Lower leg skin (tissue), 4 donors: ENCODE measurements around the gene LILRB3. TPM values are rescaled to one million over a fixed set of nuclear protein-coding genes. Genes with fewer than 3 reads are reported as not detected.
"Not testable (repeated sequence)": the region's sequence is repeated elsewhere in the genome, so short reads cannot be mapped to it uniquely, and the experiment has no call there.

Experiments used
- DNase-seq, 2 donors: peaks; one replicate each; pipeline ENCODE4 v3.0.0-alpha.2; 2019; ENCODE audit warnings: low spot score in 2 of 2
- H3K4me3 ChIP-seq: fragments of 200-600 bp; sonication (generic); 2 replicates; pipeline ENCODE4 v1.5.1; 2017; ENCODE audit warnings: mild to moderate bottlenecking, low read depth; ENCODE audit not compliant: poor library complexity, severe bottlenecking
- POLR2A ChIP-seq, 2 donors: fragments of 450-650 bp; IDR thresholded peaks; one replicate each; pipeline ENCODE4 v1.6.1; 2016 to 2017; ENCODE audit warnings: antibody characterized with exemption in 2 of 2, mild to moderate bottlenecking in 1 of 2, moderate library complexity in 1 of 2
- WGBS, 2 donors: methylation state at CpG; one replicate each; pipeline ENCODE4 v1.1.5; 2018; 5-methylcytosine and 5-hydroxymethylcytosine counted together
- intact Hi-C: fragments of 100-400 bp; cut with DNase I; formaldehyde crosslinking; loops from one replicate; pipeline ENCODE4 v1.15.0; 2023; ENCODE audit warnings: low total_unique reads
- total RNA-seq, 4 donors: library from RNA; depleted of rRNA; stranded (reverse); fragments of >200 nt; gene quantifications; one replicate each; pipeline ENCODE4 v1.1.0, GENCODE V29; 2016
- TF ChIP-seq, protein P1 (sequence below), 3 donors: fragments of 450-650 bp; IDR thresholded peaks; one replicate each; pipeline ENCODE4 v1.5.1; 2016; ENCODE audit warnings: antibody characterized with exemption in 3 of 3, mild to moderate bottlenecking in 3 of 3, moderate library complexity in 2 of 3

LILRB3 gene
- total RNA-seq, 4 donors from 2014 or later = 0.65 to 7.7 (median 3.5) TPM

DNA sequence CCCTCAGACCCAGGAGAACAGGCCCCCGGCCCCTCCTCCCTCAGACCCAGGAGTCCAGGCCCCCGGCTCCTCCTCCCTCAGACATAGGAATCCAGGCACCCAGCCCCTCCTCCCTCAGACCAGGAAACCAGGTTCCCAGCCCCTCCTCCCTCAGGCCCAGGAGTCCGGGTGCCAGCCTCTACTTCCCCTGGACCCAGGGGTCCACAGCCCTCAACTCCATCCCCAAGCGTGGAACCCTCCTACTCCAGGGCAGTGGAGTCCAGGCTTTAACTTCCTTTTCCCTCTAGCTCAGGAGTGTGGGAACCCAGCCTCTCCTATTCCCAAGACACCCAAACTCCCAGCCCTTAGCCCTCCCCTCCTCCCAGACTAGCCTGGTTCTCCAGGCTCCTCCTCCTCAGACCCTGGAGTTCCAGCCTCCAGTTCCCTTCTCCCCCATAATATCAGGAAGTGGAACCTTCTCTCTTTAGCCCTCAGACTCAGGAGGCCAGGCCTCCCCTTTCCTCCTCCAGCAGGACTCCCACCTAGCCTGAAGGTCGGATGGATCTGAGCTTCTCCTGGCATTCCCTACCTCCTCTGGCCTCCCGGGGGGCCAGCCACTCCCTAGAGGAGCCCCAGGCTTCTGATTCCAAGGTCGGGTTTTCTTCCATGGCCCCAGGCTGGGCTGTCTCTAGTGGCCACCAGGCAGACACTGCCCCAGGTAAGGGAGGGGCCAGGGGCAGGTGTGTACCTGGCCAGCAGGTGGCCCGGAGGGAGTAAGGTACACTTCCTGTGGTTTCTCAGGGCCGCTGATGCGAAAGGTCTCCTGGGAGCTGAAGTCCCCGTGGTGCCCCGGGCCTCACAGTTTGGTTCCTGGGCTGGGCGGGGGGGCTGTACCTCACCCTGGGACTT is 50.1 kb downstream of the LILRB3 start, which contains the start of gene TMC4:
TMC4 (minus strand) TSS at position 690 of the 888 bp plus-strand sequence; CDS start at position 647, 43 bp downstream.
- 14 to 20% methylated on average over 10 to 12 of the region's 13 CpGs for WGBS, 2 donors
- intact Hi-C loops = no loop called here
- H3K4me3 ChIP-seq = no peak within 1 kb of the TSS
- DNase-seq = no peak
- TF ChIP-seq POLR2A (IDR thresholded peaks at IDR 0.05) = no peak
- TF ChIP-seq, protein P1, sequence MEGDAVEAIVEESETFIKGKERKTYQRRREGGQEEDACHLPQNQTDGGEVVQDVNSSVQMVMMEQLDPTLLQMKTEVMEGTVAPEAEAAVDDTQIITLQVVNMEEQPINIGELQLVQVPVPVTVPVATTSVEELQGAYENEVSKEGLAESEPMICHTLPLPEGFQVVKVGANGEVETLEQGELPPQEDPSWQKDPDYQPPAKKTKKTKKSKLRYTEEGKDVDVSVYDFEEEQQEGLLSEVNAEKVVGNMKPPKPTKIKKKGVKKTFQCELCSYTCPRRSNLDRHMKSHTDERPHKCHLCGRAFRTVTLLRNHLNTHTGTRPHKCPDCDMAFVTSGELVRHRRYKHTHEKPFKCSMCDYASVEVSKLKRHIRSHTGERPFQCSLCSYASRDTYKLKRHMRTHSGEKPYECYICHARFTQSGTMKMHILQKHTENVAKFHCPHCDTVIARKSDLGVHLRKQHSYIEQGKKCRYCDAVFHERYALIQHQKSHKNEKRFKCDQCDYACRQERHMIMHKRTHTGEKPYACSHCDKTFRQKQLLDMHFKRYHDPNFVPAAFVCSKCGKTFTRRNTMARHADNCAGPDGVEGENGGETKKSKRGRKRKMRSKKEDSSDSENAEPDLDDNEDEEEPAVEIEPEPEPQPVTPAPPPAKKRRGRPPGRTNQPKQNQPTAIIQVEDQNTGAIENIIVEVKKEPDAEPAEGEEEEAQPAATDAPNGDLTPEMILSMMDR (IDR thresholded peaks at IDR 0.05) = no peak

DNA sequence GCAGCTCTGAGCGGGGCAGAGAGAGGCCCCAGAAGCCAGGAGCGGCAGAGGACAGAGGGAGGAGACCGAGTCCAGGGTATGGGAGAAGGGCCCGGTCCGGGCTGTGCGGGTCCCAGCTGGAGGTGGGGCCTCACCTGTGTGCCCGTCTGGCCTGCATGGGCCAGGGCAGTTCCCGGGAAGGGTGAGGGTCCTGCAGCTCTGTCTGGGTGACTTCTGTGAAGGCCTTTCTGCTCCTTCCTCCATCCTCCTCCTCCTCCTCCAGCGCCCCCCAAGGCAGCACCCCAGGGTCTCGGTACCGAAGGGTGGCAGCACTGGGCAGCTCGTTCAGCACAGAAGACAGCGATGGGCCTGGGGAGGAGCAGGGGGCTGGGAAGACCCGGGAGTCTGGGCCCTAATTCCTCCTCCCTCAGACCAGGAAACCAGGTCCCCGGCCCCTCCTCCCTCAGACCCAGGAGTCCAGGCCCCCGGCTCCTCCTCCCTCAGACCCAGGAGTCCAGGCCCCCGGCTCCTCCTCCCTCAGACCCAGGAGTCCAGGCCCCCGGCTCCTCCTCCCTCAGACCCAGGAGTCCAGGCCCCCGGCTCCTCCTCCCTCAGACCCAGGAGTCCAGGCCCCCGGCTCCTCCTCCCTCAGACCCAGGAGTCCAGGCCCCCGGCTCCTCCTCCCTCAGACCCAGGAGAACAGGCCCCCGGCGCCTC is 50.9 kb downstream of the LILRB3 start:
- intact Hi-C loops, H3K4me3 ChIP-seq, DNase-seq: not testable (repeated sequence)
- 70 to 75% methylated on average over 16 to 17 of the region's 23 CpGs for WGBS, 2 donors

DNA sequence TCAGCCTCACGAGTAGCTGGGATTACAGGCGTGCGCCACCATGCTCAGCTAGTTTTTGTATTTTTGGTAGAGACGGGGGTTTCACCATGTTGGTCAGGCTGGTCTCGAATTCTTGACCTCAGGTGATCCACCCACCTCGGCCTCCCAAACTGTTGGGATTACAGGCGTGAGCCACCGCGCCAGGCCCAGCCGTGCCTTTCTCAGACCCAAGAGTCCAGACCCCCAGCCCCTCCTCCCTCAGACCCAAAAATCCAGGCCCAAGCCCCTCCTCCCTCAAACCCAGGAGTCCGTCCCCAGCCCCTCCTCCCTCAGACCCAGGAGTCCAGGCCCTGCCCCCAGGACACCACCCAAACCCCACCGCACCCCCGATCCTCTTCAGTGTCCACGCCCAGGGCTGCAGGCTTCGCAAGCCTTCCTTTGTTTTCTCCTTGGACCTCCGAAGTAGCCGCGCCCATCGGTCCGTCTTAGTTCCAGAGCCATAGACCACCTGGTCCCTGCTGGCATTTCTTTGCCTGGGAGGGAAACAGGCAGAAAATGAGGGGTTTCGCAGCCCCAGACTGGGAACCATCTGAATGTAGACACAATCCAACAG is 53.6 kb downstream of the LILRB3 start:
- DNase-seq = no peak
- no peak overlapping the region for H3K4me3 ChIP-seq
- intact Hi-C loops = loop anchor here (5.0 kb wide), 1 partner anchor 63 kb away; no protein-coding TSS in a partner anchor
- 83 to 87% methylated on average over 20 to 21 of the region's 21 CpGs for WGBS, 2 donors
- TF ChIP-seq POLR2A (IDR thresholded peaks at IDR 0.05) = no peak
- TF ChIP-seq, protein P1 (IDR thresholded peaks at IDR 0.05) = no peak

DNA sequence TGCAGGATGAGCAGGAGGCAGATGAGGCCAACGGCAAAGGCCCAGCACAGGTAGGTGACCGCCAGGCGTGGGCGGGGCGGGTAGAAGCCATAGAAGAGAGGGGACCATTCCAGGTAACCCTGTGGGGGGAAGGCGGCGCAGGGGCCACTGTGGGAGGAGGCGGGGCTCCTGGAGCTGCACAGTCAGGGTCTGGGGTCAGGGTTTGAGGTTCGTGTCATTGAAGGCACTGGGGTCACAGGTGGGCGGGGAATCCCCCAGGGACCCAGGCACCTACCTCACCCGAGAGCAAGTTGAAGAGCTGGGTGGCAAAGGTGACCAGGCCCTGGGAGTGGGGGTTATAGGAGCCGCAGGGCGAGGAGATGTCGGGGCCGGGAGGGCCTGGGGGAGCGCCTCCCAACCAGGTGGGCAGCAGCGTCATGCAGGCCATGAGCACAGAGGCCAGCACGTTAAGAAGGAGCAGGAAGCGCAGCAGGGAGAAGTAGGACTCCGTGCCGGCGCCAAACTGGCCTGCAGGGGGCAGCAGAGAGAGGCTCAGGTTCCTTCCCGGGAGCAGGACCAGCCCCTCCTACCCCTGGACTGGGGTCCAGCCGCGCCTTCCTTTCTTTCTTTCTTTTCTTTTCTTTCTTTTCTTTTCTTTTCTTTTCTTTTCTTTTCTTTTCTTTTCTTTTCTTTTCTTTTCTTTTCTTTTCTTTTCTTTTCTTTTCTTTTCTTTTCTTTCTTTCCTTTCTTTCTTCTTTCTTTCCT is 54.5 kb downstream of the LILRB3 start:
- no peak overlapping the region for H3K4me3 ChIP-seq
- TF ChIP-seq, protein P1 (IDR thresholded peaks at IDR 0.05) = peak in 1 of 3 donors; percentile 73
- no peak for TF ChIP-seq POLR2A (IDR thresholded peaks at IDR 0.05)
- DNase-seq = peak; percentile 86 to 98
- 21 to 26% methylated on average over 25 of the region's 25 CpGs for WGBS, 2 donors
- intact Hi-C loops = loop anchor here (5.0 kb wide), 1 partner anchor 64 kb away; no protein-coding TSS in a partner anchor

Other genes with a start within 250 kb of the LILRB3 start
- gene CACNG6, start 231.4 kb downstream of the LILRB3 start, total RNA-seq = not detected
- gene VSTM1, start 159.1 kb downstream of the LILRB3 start, total RNA-seq = not detected
- not detected for gene TARM1, start 141.6 kb downstream of the LILRB3 start, total RNA-seq
- 1 to 10 TPM; 1.9 to 6.5 (median 3.7) TPM for gene OSCAR, start 122.2 kb downstream of the LILRB3 start, total RNA-seq
- gene NDUFA3, start 120.2 kb downstream of the LILRB3 start, total RNA-seq = 10 to 100 TPM in 3 of 4 donors, 1 to 10 TPM in 1; 2.7 to 39.4 (median 30.2) TPM
- 10 to 100 TPM; 11.1 to 20.4 (median 16.0) TPM for gene TFPT, start 107.3 kb downstream of the LILRB3 start, total RNA-seq
- gene PRPF31, start 107.3 kb downstream of the LILRB3 start, total RNA-seq = 10 to 100 TPM; 39.2 to 65.1 (median 47.3) TPM
- 10 to 100 TPM; 19.5 to 56.9 (median 37.1) TPM for gene CNOT3, start 85.2 kb downstream of the LILRB3 start, total RNA-seq
- gene LENG1, start 63.3 kb downstream of the LILRB3 start, total RNA-seq = 1 to 10 TPM; 6.0 to 8.4 (median 6.6) TPM
- gene TMC4, start 49.8 kb downstream of the LILRB3 start, total RNA-seq = 1 to 10 TPM; 2.4 to 9.3 (median 6.3) TPM
- gene MBOAT7, start 33.4 kb downstream of the LILRB3 start, total RNA-seq = 100 to 1,000 TPM in 1 of 4 donors, 10 to 100 TPM in 3; 57.4 to 117 (median 62.2) TPM
- 100 to 1,000 TPM in 2 of 4 donors, 10 to 100 TPM in 2; 80.5 to 118 (median 107) TPM for gene TSEN34, start 31.7 kb downstream of the LILRB3 start, total RNA-seq
- 1,000 to 10,000 TPM; 2,457 to 3,045 (median 2,759) TPM for gene RPS9, start 22.1 kb downstream of the LILRB3 start, total RNA-seq
- gene LILRA6, start 19.8 kb upstream of the LILRB3 start, total RNA-seq = 1 to 10 TPM in 2 of 4 donors, under 1 TPM in 1, not detected in 1; 0.98 to 1.6 (median 1.5) TPM
- 1 to 10 TPM; 2.5 to 4.9 (median 4.1) TPM for gene LILRB5, start 34.3 kb upstream of the LILRB3 start, total RNA-seq
- gene LILRB2, start 58.1 kb upstream of the LILRB3 start, total RNA-seq = 1 to 10 TPM in 2 of 4 donors, under 1 TPM in 2; 0.78 to 1.6 (median 1.1) TPM
- gene LILRA5, start 90.2 kb upstream of the LILRB3 start, total RNA-seq = 1 to 10 TPM in 1 of 4 donors, under 1 TPM in 1, not detected in 2; 0.59 to 2.4 TPM
- gene LILRA4, start 116.2 kb upstream of the LILRB3 start, total RNA-seq = 1 to 10 TPM in 1 of 4 donors, under 1 TPM in 1, not detected in 2; 0.84 to 6.2 TPM
- 1 to 10 TPM in 2 of 4 donors, under 1 TPM in 2; 0.19 to 4.2 (median 2.0) TPM for gene LAIR1, start 141.9 kb upstream of the LILRB3 start, total RNA-seq
- 10 to 100 TPM in 2 of 4 donors, 1 to 10 TPM in 1, under 1 TPM in 1; 0.63 to 17.8 (median 10.8) TPM for gene TTYH1, start 192.5 kb upstream of the LILRB3 start, total RNA-seq
- 100 to 1,000 TPM in 1 of 4 donors, 10 to 100 TPM in 3; 57.9 to 195 (median 64.1) TPM for gene LENG8, start 226.2 kb upstream of the LILRB3 start, total RNA-seq
- 1 to 10 TPM; 4.5 to 9.2 (median 6.5) TPM for gene LENG9, start 240.8 kb upstream of the LILRB3 start, total RNA-seq